Activated CD4-positive, alpha-beta T cell treated with anti-CD3 and anti-CD28 coated beads, Interleukin-2, amount 10 ng/mL, durations not matched to agents 24 days and 14 days (primary cell): Measurements from ENCODE around the gene CPEB3. TPM values are rescaled to one million over a fixed set of nuclear protein-coding genes. Genes with fewer than 3 reads are reported as not detected.
"Not testable (repeated sequence)": the region's sequence is repeated elsewhere in the genome, so short reads cannot be mapped to it uniquely, and the experiment has no call there.

ENCODE experiments used
- DNase-seq: peaks from one replicate; pipeline ENCODE4 v3.0.0; 2022
- H3K27ac Mint-ChIP-seq: one replicate; pipeline ENCODE4 v1.8.0; 2022; ENCODE audit warnings: mild to moderate bottlenecking, mixed read lengths
- H3K27me3 Mint-ChIP-seq: one replicate; pipeline ENCODE4 v1.8.0; 2022; ENCODE audit warnings: mixed read lengths
- H3K36me3 Mint-ChIP-seq: one replicate; pipeline ENCODE4 v1.8.0; 2022; ENCODE audit warnings: low read depth, mild to moderate bottlenecking, mixed read lengths
- H3K4me1 Mint-ChIP-seq: one replicate; pipeline ENCODE4 v1.8.0; 2021; ENCODE audit warnings: mixed read lengths
- H3K4me3 Mint-ChIP-seq: one replicate; pipeline ENCODE4 v1.8.0; 2022; ENCODE audit warnings: mild to moderate bottlenecking, moderate library complexity, mixed read lengths
- H3K9me3 Mint-ChIP-seq: one replicate; pipeline ENCODE4 v1.8.0; 2021; ENCODE audit warnings: mixed read lengths
- intact Hi-C: fragments of 100-400 bp; cut with micrococcal nuclease; formaldehyde crosslinking; loops from one replicate; pipeline ENCODE4 v1.15.1; 2023
- total RNA-seq: library from RNA; stranded (reverse); gene quantifications from 2 replicates; pipeline ENCODE4 v1.2.3, GENCODE V29; 2022

The CPEB3 gene
- total RNA-seq, 1 donor from 2014 or later, result 2.2 TPM

DNA sequence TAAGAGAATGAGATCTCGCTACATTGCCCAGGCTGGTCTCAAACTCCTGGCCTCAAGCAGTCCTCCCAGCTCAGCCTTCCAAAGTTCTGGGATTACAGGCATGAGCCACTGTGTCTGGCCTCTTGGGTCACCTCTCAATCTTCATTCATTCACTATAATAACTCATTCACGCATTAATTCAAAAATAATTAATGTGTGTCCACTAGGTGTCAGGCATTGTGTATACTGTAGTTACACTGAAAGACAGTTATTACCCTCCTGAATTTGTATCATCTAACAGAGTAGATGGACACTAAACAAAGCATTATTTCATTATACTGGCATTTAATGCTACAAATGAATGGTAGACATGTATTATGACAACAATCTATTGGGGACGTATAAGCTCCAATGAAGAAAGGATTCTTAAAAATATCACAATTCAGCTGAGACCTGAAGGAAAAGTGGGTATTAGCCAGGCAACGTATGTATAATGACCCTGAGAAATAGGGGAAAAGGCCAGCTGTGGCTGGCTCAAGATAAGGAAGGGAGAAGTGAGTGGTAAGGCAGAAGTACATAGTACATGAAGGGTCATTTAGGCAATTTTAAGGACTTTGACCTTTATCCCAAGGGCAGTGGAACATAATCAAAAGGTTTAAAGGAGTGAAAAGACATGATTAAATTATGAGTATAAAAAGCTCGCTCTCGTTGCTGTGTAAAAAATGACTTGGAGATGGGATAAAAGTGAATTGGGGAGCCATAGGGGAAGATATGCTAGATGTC, 216.6 kb downstream of the CPEB3 start:
- intact Hi-C loops, result no loop called here
- no peak overlapping the region for H3K27ac Mint-ChIP-seq
- DNase-seq, result no peak
- no peaks in the 10 kb centered on the region for H3K27me3 Mint-ChIP-seq
- H3K9me3 Mint-ChIP-seq, result no peaks in the 10 kb centered on the region
- no peaks in the 10 kb centered on the region for H3K4me1 Mint-ChIP-seq
- no peak overlapping the region for H3K4me3 Mint-ChIP-seq
- no peaks in the 10 kb centered on the region for H3K36me3 Mint-ChIP-seq

DNA sequence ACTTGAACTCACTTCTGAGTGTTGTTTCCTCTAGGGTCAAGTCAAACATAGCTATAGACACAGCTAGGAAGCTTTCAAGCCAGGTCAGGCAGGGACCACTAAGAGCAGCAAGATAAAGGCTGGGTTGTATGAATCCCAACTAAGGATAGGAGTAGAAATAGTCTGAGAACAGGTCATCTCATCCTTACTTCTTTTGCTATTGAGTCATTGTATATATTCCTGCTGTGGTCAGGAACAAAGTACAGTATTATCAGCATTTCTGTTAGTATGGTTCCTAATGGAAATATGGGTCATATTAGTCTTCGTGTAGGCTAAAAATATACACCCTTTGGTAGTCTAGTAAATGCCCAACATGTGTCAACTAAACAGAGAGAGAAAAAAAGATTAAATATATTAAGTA, 222.0 kb downstream of the CPEB3 start:
- no peak overlapping the region for H3K27ac Mint-ChIP-seq
- H3K27me3 Mint-ChIP-seq, result no peaks in the 10 kb centered on the region
- H3K4me3 Mint-ChIP-seq, result no peak overlapping the region
- no peaks in the 10 kb centered on the region for H3K4me1 Mint-ChIP-seq
- no peaks in the 10 kb centered on the region for H3K9me3 Mint-ChIP-seq
- no peaks in the 10 kb centered on the region for H3K36me3 Mint-ChIP-seq
- no peak for DNase-seq
- intact Hi-C loops, result no loop called here

- Mint-ChIP-seq H3K9me3 (no peaks in the 10 kb centered on the region), H3K27me3 (no peaks in the 10 kb centered on the region), H3K27ac (no peak overlapping the region), H3K4me1 (no peaks in the 10 kb centered on the region), H3K4me3 (no peak overlapping the region), H3K36me3 (no peaks in the 10 kb centered on the region)
- intact Hi-C loops, result no loop called here
- no peak for DNase-seq
Observed at GRCh38 chr10:92066386-92066785, 224.5 kb downstream of the CPEB3 start.

- H3K4me3 Mint-ChIP-seq, result no peak overlapping the region
- H3K27me3 Mint-ChIP-seq, result no peaks in the 10 kb centered on the region
- intact Hi-C loops, result no loop called here
- DNase-seq, result no peak
- H3K4me1 Mint-ChIP-seq, result no peaks in the 10 kb centered on the region
- no peaks in the 10 kb centered on the region for H3K36me3 Mint-ChIP-seq
- H3K27ac Mint-ChIP-seq, result no peak overlapping the region
- H3K9me3 Mint-ChIP-seq, result no peaks in the 10 kb centered on the region
Observed at GRCh38 chr10:92064506-92064905, 226.4 kb downstream of the CPEB3 start.

DNA sequence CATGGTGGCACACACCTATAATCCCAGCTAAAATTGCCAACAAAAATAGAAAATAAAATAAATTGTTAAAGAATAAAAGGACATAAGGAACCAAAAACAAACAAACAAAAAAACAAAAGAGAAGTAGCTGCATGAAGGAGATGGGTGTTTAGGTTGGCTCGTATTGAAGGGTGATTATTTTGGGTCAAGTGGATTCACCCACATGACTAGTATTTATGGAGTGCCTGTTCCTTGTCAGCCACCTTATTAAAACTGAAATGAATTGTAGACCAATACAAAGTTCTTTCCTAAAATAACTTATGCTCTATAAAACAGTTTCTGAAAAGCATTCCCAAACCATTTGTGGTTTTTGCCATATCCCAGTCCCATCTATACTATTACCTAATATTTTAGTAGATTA, 228.6 kb downstream of the CPEB3 start:
- intact Hi-C loops, result no loop called here
- Mint-ChIP-seq H3K4me1 (no peaks in the 10 kb centered on the region), H3K27ac (no peak overlapping the region), H3K4me3 (no peak overlapping the region), H3K36me3 (no peaks in the 10 kb centered on the region), H3K9me3 (no peaks in the 10 kb centered on the region), H3K27me3 (no peaks in the 10 kb centered on the region)
- DNase-seq, result no peak

- no peaks in the 10 kb centered on the region for H3K4me1 Mint-ChIP-seq
- no peaks in the 10 kb centered on the region for H3K36me3 Mint-ChIP-seq
- H3K4me3 Mint-ChIP-seq, result no peak overlapping the region
- intact Hi-C loops, result no loop called here
- no peak overlapping the region for H3K27ac Mint-ChIP-seq
- no peaks in the 10 kb centered on the region for H3K9me3 Mint-ChIP-seq
- H3K27me3 Mint-ChIP-seq, result no peaks in the 10 kb centered on the region
- DNase-seq, result no peak
Observed at GRCh38 chr10:92054807-92055206, 236.1 kb downstream of the CPEB3 start.

DNA sequence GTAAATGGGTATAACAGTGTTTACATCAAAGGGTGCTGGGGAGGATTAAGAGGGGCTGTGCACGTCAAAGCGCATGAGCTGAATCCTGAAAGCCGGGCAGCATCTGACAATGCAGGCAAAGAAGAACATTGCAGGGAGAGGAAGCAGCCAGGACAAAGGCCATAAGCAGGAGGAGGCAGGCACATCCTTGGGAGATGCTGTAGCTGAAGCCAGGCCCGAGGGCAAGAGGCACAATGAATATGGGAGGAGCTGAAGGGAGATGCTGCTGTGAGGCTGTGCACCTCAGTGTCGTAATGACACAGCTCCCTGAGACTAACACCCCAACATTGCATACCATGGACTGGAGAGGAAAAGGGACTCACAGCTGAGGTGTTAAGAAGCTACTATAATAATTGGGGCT, 238.1 kb downstream of the CPEB3 start:
- intact Hi-C loops, result no loop called here
- no peak for DNase-seq
- no peaks in the 10 kb centered on the region for H3K9me3 Mint-ChIP-seq
- H3K4me3 Mint-ChIP-seq, result no peak overlapping the region
- no peaks in the 10 kb centered on the region for H3K27me3 Mint-ChIP-seq
- H3K36me3 Mint-ChIP-seq, result no peaks in the 10 kb centered on the region
- H3K4me1 Mint-ChIP-seq, result peaks cover 8% of the 10 kb centered on the region
- H3K27ac Mint-ChIP-seq, result no peak overlapping the region

DNA sequence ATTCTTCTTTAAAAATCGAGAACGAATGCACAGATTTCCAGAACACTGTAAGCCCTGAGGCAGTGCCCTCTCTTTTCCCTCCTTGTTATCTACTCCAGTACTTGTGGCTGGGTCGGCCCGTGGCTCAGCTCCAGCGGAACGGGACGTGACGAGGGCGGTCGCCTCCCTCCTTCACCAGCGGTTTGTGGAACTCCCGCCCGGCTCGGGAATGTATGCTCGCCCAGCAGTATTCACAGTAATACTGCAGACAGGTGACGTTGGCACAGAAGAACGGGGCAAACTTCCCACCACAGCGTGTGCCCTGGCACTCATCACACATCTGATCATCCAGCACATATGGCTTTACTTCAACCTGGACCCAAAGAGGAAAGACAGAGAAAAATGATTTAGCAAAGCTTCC, 238.8 kb downstream of the CPEB3 start:
- no peaks in the 10 kb centered on the region for H3K9me3 Mint-ChIP-seq
- peaks cover 10% of the 10 kb centered on the region for H3K4me1 Mint-ChIP-seq
- H3K4me3 Mint-ChIP-seq, result no peak overlapping the region
- H3K36me3 Mint-ChIP-seq, result no peaks in the 10 kb centered on the region
- H3K27ac Mint-ChIP-seq, result no peak overlapping the region
- H3K27me3 Mint-ChIP-seq, result no peaks in the 10 kb centered on the region
- no peak for DNase-seq
- intact Hi-C loops, result no loop called here

DNA sequence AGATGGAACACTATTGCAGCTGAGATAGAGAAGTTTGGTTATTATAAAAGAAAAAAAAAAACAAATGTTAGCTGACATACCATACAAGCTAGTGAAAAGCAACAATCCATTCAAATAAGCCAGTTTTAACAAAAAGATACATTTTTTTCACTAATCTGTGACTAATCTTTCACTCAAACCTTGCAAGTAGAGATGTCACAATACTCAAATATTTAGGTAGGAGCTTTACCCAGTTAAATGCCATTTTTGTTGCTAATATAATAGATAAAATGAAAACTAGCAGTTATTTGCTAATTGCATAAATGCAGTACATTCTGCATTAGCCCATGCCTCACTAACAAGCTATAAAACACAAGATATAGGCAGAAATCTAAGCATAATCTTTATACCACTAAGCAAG, 243.7 kb downstream of the CPEB3 start:
- no peaks in the 10 kb centered on the region for H3K36me3 Mint-ChIP-seq
- no peak overlapping the region for H3K4me3 Mint-ChIP-seq
- H3K27ac Mint-ChIP-seq, result no peak overlapping the region
- H3K27me3 Mint-ChIP-seq, result no peaks in the 10 kb centered on the region
- H3K9me3 Mint-ChIP-seq, result no peaks in the 10 kb centered on the region
- intact Hi-C loops, result no loop called here
- no peak for DNase-seq
- peaks cover 10% of the 10 kb centered on the region for H3K4me1 Mint-ChIP-seq

DNA sequence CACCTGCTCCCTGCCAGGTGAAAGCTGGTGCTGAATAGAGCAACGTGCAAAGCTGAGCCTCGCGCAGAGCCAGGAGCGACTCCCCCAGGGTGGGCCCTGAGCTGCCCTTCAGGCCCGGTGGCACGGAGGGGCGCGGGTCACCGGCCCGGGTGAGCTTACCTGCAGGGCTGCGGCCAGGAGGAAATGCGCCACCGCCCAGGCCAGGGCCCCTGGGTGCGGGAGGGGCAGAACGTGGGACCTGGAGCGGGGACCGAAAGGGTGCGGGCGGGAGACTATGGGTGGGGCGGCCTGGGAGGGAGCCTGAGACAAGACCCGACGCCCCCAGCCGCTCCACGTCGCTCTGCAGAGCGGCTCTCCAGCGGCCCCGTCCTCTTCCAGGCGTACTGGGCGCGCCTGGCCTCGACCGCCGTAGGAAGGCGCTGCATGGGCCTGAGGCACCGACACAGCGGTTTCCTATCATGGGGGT, 245.2 kb downstream of the CPEB3 start:
- H3K9me3 Mint-ChIP-seq, result no peaks in the 10 kb centered on the region
- DNase-seq, result no peak
- intact Hi-C loops, result no loop called here
- H3K27me3 Mint-ChIP-seq, result no peaks in the 10 kb centered on the region
- H3K4me1 Mint-ChIP-seq, result peaks cover 10% of the 10 kb centered on the region
- no peak overlapping the region for H3K4me3 Mint-ChIP-seq
- H3K27ac Mint-ChIP-seq, result no peak overlapping the region
- H3K36me3 Mint-ChIP-seq, result no peaks in the 10 kb centered on the region

DNA sequence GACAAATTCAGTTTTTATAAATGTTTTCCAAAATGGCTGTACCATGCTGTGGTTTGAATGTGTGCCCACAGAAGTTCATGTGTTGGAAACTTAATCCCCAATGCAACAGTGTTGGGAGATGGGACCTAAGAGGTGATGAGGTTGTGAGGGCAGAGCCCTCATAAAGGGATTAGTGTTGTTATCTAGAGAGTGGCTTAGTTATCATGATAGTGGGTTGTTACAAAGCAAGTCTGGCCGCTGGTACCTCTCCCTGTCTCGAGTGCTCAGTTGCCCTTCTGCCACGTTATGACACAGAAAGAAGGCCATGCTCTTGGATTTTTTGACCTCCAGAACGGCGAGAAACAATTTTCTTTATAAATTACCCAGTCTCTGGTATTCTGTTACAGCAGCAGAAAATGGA, 248.3 kb downstream of the CPEB3 start:
- Mint-ChIP-seq H3K4me1 (no peaks in the 10 kb centered on the region), H3K4me3 (no peak overlapping the region), H3K27me3 (no peaks in the 10 kb centered on the region), H3K27ac (no peak overlapping the region), H3K36me3 (peaks cover 3% of the 10 kb centered on the region), H3K9me3 (no peaks in the 10 kb centered on the region)
- DNase-seq, result no peak
- intact Hi-C loops, result no loop called here

DNA sequence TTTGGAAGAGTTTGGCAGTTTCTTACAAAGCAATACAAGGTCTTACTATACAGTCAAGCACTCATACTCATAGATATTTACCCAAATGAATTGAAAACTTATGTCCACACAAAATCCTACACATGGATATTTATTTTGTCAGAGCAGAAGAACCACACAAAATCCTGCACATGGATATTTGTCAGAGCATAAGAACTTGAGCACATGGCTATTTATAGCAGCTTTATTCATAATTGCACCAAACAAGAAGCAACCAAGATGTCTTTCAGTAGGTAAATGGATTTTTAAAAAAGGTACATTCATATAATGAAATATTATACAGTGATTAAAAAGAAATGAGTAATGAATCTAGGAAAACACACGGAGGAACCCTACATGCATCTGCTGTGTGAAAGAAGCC, 251.9 kb downstream of the CPEB3 start:
- intact Hi-C loops, result no loop called here
- Mint-ChIP-seq H3K9me3 (no peaks in the 10 kb centered on the region), H3K27me3 (no peaks in the 10 kb centered on the region), H3K27ac (no peak overlapping the region), H3K36me3 (peaks cover 17% of the 10 kb centered on the region), H3K4me1 (no peaks in the 10 kb centered on the region), H3K4me3 (no peak overlapping the region)
- no peak for DNase-seq

DNA sequence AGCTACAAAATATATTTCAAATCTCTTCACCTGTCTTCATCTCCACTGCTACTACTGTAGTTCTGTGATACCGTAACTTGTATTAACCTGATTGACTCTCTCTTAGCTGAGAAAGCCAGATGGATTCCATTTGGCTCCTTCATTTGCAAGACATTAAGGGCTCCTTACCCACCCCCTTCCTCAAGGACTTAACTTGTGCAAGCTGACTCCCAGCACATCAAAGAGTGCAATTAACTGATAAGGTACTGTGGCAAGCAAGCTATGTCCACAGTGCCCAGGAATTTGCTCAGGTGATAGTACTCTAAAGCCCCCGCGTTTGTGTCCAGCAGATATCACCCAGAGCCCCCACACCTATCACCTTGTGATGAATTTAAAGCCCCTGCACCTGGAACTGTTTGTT, 257.8 kb downstream of the CPEB3 start:
- H3K27me3 Mint-ChIP-seq, intact Hi-C loops, H3K4me1 Mint-ChIP-seq, H3K27ac Mint-ChIP-seq, DNase-seq, H3K9me3 Mint-ChIP-seq, H3K4me3 Mint-ChIP-seq: not testable (repeated sequence)
- peaks cover 52% of the 10 kb centered on the region for H3K36me3 Mint-ChIP-seq

- Mint-ChIP-seq H3K36me3 (peaks cover 58% of the 10 kb centered on the region), H3K27ac (no peak overlapping the region), H3K9me3 (no peaks in the 10 kb centered on the region), H3K4me3 (no peak overlapping the region), H3K27me3 (no peaks in the 10 kb centered on the region), H3K4me1 (no peaks in the 10 kb centered on the region)
- DNase-seq, result no peak
- intact Hi-C loops, result no loop called here
Observed at GRCh38 chr10:92031580-92031979, 259.3 kb downstream of the CPEB3 start.

DNA sequence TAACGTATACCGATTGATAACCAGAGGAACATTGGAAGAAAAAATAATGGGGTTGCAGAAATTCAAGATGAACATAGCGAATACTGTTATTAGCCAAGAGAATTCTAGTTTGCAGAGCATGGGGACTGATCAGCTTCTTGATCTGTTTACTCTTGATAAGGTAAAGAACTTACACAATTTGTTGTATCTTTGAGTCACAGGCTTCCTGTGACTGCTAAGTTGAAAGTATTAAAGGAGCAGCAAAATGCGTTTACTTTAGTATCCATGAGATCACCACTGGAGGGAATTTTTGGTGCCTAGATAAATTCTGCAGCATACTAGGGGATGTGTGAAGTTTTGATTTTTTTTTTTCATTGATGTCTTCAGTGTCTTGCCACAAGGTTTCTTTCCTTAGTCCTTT, 263.7 kb downstream of the CPEB3 start:
- Mint-ChIP-seq H3K36me3 (peaks cover 53% of the 10 kb centered on the region), H3K27me3 (no peaks in the 10 kb centered on the region), H3K27ac (no peak overlapping the region), H3K4me1 (no peaks in the 10 kb centered on the region), H3K9me3 (no peaks in the 10 kb centered on the region), H3K4me3 (no peak overlapping the region)
- intact Hi-C loops, result no loop called here
- DNase-seq, result no peak
